GM18519 (cell line): ENCODE measurements around the gene SEMA3C.

Experiments used
- ATAC-seq: cut with Tn5 transposase; IDR thresholded peaks from one replicate; pipeline ENCODE4 v1.9.1; 2021; ENCODE audit warnings: mild to moderate bottlenecking, moderate library complexity; ENCODE audit not compliant: unreplicated experiment, low FRiP score

The SEMA3C gene

GRCh38 chr7:80760292-80760691 lies 158.6 kb downstream of the SEMA3C start:
- no peak for ATAC-seq

- ATAC-seq, result no peak
Observed at GRCh38 chr7:80752954-80753690, 165.7 kb downstream of the SEMA3C start.

- no peak for ATAC-seq
Observed at GRCh38 chr7:80749270-80749669, 169.6 kb downstream of the SEMA3C start.

GRCh38 chr7:80748363-80749042 lies 170.3 kb downstream of the SEMA3C start:
- ATAC-seq, result no peak

GRCh38 chr7:80740778-80741545 lies 177.9 kb downstream of the SEMA3C start:
- no peak for ATAC-seq

- no peak for ATAC-seq
Observed at GRCh38 chr7:80736371-80737125, 182.3 kb downstream of the SEMA3C start.

GRCh38 chr7:80735330-80735729 lies 183.5 kb downstream of the SEMA3C start:
- no peak for ATAC-seq

GRCh38 chr7:80734011-80734410 lies 184.8 kb downstream of the SEMA3C start:
- no peak for ATAC-seq

GRCh38 chr7:80733333-80733915 lies 185.4 kb downstream of the SEMA3C start:
- no peak for ATAC-seq

GRCh38 chr7:80732630-80733029 lies 186.2 kb downstream of the SEMA3C start:
- ATAC-seq, result no peak

- no peak for ATAC-seq
Observed at GRCh38 chr7:80731281-80731680, 187.6 kb downstream of the SEMA3C start.

GRCh38 chr7:80729591-80730320 lies 189.1 kb downstream of the SEMA3C start:
- ATAC-seq, result no peak

GRCh38 chr7:80726666-80727065 lies 192.2 kb downstream of the SEMA3C start:
- ATAC-seq, result no peak

- ATAC-seq, result no peak
Observed at GRCh38 chr7:80725181-80725611, 193.7 kb downstream of the SEMA3C start.

- no peak for ATAC-seq
Observed at GRCh38 chr7:80724249-80724871, 194.5 kb downstream of the SEMA3C start.

GRCh38 chr7:80722616-80723195 lies 196.1 kb downstream of the SEMA3C start:
- no peak for ATAC-seq

GRCh38 chr7:80721883-80722615 lies 196.8 kb downstream of the SEMA3C start:
- ATAC-seq, result no peak

- no peak for ATAC-seq
Observed at GRCh38 chr7:80720146-80720545, 198.7 kb downstream of the SEMA3C start.
